ENCODE data around the gene OXSR1. TPM values are rescaled to one million over a fixed set of nuclear protein-coding genes. Genes with fewer than 3 reads are reported as not detected.
"Not testable (repeated sequence)": the region's sequence is repeated elsewhere in the genome, so short reads cannot be mapped to it uniquely, and the experiment has no call there.

Gene OXSR1
- total RNA-seq, 2 donors from 2014 or later: 30.5 to 31.0 TPM

DNA sequence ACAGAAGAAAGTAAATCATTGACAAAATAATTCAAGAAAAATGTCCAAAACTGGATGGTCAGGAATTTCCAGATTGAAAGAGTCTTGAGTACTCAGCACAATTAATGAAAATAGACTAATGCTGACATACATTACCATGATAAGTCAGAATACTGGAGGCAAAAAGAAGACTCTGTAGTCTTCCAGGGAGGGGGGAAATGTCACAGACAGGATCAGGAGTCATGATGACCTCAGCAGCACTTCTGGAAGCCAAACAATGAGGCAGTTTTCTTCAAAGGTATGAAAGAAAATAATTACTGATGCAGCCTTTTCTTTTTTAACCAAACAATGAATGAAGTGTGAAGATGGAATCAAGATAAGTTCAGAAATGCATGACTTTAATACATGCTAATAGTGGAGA lies 70.1 kb downstream of the OXSR1 start:
- Histone ChIP-seq H3K27ac (no peak overlapping the region), H3K4me1 (ENCODE audit: control insufficient read depth in 1 of 2, low read depth in 2 of 2) (no peaks in the 10 kb centered on the region), H3K9me3 (peaks cover 12% of the 10 kb centered on the region), H3K4me3 (no peak overlapping the region), H3K27me3 (replicated peaks; ENCODE audit: insufficient read depth) (no peaks in the 10 kb centered on the region), H3K36me3 (peaks cover 19% of the 10 kb centered on the region)
- TF ChIP-seq, protein P1, sequence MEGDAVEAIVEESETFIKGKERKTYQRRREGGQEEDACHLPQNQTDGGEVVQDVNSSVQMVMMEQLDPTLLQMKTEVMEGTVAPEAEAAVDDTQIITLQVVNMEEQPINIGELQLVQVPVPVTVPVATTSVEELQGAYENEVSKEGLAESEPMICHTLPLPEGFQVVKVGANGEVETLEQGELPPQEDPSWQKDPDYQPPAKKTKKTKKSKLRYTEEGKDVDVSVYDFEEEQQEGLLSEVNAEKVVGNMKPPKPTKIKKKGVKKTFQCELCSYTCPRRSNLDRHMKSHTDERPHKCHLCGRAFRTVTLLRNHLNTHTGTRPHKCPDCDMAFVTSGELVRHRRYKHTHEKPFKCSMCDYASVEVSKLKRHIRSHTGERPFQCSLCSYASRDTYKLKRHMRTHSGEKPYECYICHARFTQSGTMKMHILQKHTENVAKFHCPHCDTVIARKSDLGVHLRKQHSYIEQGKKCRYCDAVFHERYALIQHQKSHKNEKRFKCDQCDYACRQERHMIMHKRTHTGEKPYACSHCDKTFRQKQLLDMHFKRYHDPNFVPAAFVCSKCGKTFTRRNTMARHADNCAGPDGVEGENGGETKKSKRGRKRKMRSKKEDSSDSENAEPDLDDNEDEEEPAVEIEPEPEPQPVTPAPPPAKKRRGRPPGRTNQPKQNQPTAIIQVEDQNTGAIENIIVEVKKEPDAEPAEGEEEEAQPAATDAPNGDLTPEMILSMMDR (IDR thresholded peaks at IDR 0.05): no peak
- DNase-seq (ENCODE audit: low spot score): no peak
- no peak for ATAC-seq (ENCODE audit: insufficient number of reproducible peaks, low FRiP score, low read depth)

DNA sequence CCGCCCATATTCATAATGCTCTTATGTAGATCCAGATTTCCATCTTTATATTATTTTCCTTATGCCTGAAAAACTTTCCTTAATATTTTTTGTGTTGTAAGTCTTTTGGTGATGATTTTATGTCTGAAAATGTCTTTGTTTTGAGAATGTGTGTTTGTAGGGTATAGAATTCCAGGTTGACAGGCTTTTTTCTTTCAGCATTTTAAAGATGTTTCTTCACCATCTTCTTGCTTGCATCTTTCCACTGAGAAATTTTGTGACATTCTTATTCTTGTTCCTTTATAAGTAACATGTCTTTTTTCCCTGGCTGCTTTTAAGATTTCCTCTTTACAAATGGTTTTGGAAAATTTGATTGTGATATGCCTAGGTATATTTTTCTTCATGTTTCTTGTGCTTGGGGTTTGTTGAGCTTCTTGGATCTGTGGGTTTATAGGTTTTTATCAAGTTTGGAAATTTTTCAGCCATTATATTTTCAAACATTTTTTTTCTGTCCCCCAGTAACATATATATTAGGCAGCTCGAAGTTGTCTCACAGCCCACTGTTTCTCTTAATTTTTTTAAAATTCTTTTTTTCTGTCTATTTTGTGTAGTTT lies 73.2 kb downstream of the OXSR1 start:
- no peaks in the 10 kb centered on the region for H3K4me1 ChIP-seq (ENCODE audit: control insufficient read depth in 1 of 2, low read depth in 2 of 2)
- H3K27ac ChIP-seq: no peak overlapping the region
- ATAC-seq (ENCODE audit: insufficient number of reproducible peaks, low FRiP score, low read depth) (no peak), DNase-seq (ENCODE audit: low spot score) (no peak)
- no peaks in the 10 kb centered on the region for H3K27me3 ChIP-seq (replicated peaks; ENCODE audit: insufficient read depth)
- TF ChIP-seq, protein P1 (IDR thresholded peaks at IDR 0.05): no peak
- peaks cover 12% of the 10 kb centered on the region for H3K9me3 ChIP-seq
- H3K36me3 ChIP-seq: peaks cover 16% of the 10 kb centered on the region
- no peak overlapping the region for H3K4me3 ChIP-seq

DNA sequence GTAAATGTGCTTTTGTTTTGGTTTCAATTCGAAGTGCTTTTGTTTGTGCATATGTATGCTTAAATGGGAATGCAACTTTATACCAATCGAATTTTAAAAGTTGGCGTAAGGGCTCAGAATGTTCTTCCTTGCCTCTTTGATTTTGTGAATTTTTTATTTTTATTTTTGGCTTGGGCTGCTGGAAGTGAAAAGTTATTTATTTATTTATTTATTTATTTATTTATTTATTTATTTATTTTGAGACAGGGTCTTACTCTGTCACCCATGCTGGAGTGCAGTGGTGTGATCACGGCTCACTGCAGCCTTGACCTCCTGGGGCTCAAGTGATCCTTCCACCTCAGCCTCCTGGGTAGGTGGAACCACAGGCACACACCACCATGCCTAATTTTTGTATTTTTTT lies 77.5 kb downstream of the OXSR1 start:
- not testable (repeated sequence) for H3K4me1 ChIP-seq (ENCODE audit: control insufficient read depth in 1 of 2, low read depth in 2 of 2); H3K27ac ChIP-seq; H3K27me3 ChIP-seq (replicated peaks; ENCODE audit: insufficient read depth); ATAC-seq (ENCODE audit: insufficient number of reproducible peaks, low FRiP score, low read depth); DNase-seq (ENCODE audit: low spot score); H3K4me3 ChIP-seq
- peaks cover 12% of the 10 kb centered on the region for H3K9me3 ChIP-seq
- peaks cover 12% of the 10 kb centered on the region for H3K36me3 ChIP-seq

GRCh38 chr3:38245930-38246329 lies 80.6 kb downstream of the OXSR1 start:
- peaks cover 4% of the 10 kb centered on the region for H3K36me3 ChIP-seq

GRCh38 chr3:38247366-38248035 lies 82.2 kb downstream of the OXSR1 start:
- H3K36me3 ChIP-seq: peaks cover 9% of the 10 kb centered on the region
- DNase-seq (ENCODE audit: low spot score): no peak
- H3K27ac ChIP-seq: no peak overlapping the region
- no peaks in the 10 kb centered on the region for H3K9me3 ChIP-seq
- peak; percentile 88 for ATAC-seq (ENCODE audit: insufficient number of reproducible peaks, low FRiP score, low read depth)
- TF ChIP-seq, protein P1 (IDR thresholded peaks at IDR 0.05): peak; percentile 13
- H3K4me3 ChIP-seq: no peak overlapping the region
- H3K4me1 ChIP-seq (ENCODE audit: control insufficient read depth in 1 of 2, low read depth in 2 of 2): peaks cover 0 to 7% of the 10 kb centered on the region in 2 donors
- H3K27me3 ChIP-seq (replicated peaks; ENCODE audit: insufficient read depth): no peaks in the 10 kb centered on the region

More at GRCh38 chr3:38245930-38246329, 80.6 kb downstream of the OXSR1 start:
- no peak overlapping the region for H3K4me3 ChIP-seq
- DNase-seq (ENCODE audit: low spot score) (no peak), ATAC-seq (ENCODE audit: insufficient number of reproducible peaks, low FRiP score, low read depth) (no peak)
- H3K27me3 ChIP-seq (replicated peaks; ENCODE audit: insufficient read depth): no peaks in the 10 kb centered on the region
- no peaks in the 10 kb centered on the region for H3K9me3 ChIP-seq
- H3K4me1 ChIP-seq (ENCODE audit: control insufficient read depth in 1 of 2, low read depth in 2 of 2): peaks cover 0 to 7% of the 10 kb centered on the region in 2 donors
- TF ChIP-seq, protein P1 (IDR thresholded peaks at IDR 0.05): no peak
- H3K27ac ChIP-seq: no peak overlapping the region
